HG02884 (cell line): ENCODE measurements around the gene PTBP3.
"Not testable (repeated sequence)": the region's sequence is repeated elsewhere in the genome, so short reads cannot be mapped to it uniquely, and the experiment has no call there.

ENCODE experiments used
- ATAC-seq: cut with Tn5 transposase; IDR thresholded peaks from one replicate; pipeline ENCODE4 v1.9.1; 2021; ENCODE audit warnings: mild to moderate bottlenecking, moderate library complexity; ENCODE audit not compliant: unreplicated experiment

Gene PTBP3

GRCh38 chr9:112323378-112323854 lies 10.0 kb downstream of the PTBP3 start:
- ATAC-seq = no peak

- ATAC-seq = no peak
Measured at GRCh38 chr9:112322701-112323377, 10.6 kb downstream of the PTBP3 start.

GRCh38 chr9:112316258-112316943 lies 17.0 kb downstream of the PTBP3 start:
- ATAC-seq = no peak

GRCh38 chr9:112315331-112316257 lies 17.8 kb downstream of the PTBP3 start:
- no peak for ATAC-seq

GRCh38 chr9:112312139-112312538 lies 21.3 kb downstream of the PTBP3 start:
- ATAC-seq = no peak

- no peak for ATAC-seq
Measured at GRCh38 chr9:112311497-112311896, 21.9 kb downstream of the PTBP3 start.

GRCh38 chr9:112310826-112311225 lies 22.6 kb downstream of the PTBP3 start:
- no peak for ATAC-seq

- no peak for ATAC-seq
Measured at GRCh38 chr9:112308588-112308987, 24.8 kb downstream of the PTBP3 start.

- ATAC-seq = no peak
Measured at GRCh38 chr9:112301420-112301819, 32.0 kb downstream of the PTBP3 start.

GRCh38 chr9:112299514-112299913 lies 33.9 kb downstream of the PTBP3 start:
- no peak for ATAC-seq

- no peak for ATAC-seq
Measured at GRCh38 chr9:112296929-112297328, 36.5 kb downstream of the PTBP3 start.

- ATAC-seq = no peak
Measured at GRCh38 chr9:112295174-112295573, 38.2 kb downstream of the PTBP3 start.

- ATAC-seq = no peak
Measured at GRCh38 chr9:112288029-112288428, 45.4 kb downstream of the PTBP3 start.

GRCh38 chr9:112286926-112287325 lies 46.5 kb downstream of the PTBP3 start:
- ATAC-seq = no peak

GRCh38 chr9:112285056-112285455 lies 48.4 kb downstream of the PTBP3 start:
- ATAC-seq = no peak

- no peak for ATAC-seq
Measured at GRCh38 chr9:112283582-112284253, 49.7 kb downstream of the PTBP3 start.

- ATAC-seq = not testable (repeated sequence)
Measured at GRCh38 chr9:112282841-112283240, 50.6 kb downstream of the PTBP3 start.

- ATAC-seq = no peak
Measured at GRCh38 chr9:112280904-112281303, 52.5 kb downstream of the PTBP3 start.

- no peak for ATAC-seq
Measured at GRCh38 chr9:112279501-112279900, 53.9 kb downstream of the PTBP3 start.

- ATAC-seq = no peak
Measured at GRCh38 chr9:112278152-112278551, 55.3 kb downstream of the PTBP3 start.

- ATAC-seq = no peak
Measured at GRCh38 chr9:112274600-112274999, 58.8 kb downstream of the PTBP3 start.
